SU-DHL-6 (cell line): ENCODE data around the gene SARDH.

Experiments
- EZH2phosphoT487 ChIP-seq: fragments of 200-600 bp; sonication (generic), shearing (Covaris generic); conservative IDR thresholded peaks from 2 replicates; pipeline ENCODE4 v1.6.1; 2018; ENCODE audit warnings: mild to moderate bottlenecking, antibody characterized with exemption, low read length, moderate library complexity, mixed read lengths
- TF ChIP-seq, protein P1 (sequence below): fragments of 200-600 bp; sonication (generic); IDR thresholded peaks from one replicate; pipeline ENCODE4 v1.5.1; 2017; ENCODE audit warnings: antibody characterized with exemption, mild to moderate bottlenecking, low read length, moderate library complexity; ENCODE audit not compliant: insufficient read depth, poor library complexity, severe bottlenecking

DNA sequence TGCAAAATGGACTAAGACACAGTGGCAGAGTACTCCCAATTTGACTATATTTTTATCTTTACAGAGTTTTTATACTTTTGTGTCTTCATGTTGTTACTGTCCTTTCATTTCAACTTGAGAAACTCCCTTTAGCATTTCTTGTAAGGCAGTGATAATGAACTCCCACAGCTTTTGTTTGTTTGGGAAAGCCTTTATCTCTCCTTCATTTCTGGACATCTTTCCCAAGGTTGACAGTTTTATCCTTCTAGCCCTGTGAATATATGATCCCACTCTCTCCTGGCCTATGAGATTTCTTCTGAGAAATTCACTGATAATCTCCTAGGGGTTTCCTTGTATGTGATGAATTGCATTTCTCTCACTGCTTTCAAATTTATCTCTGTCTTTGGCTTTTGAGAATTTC, 9.2 kb upstream of the SARDH start:
- TF ChIP-seq, protein P1, sequence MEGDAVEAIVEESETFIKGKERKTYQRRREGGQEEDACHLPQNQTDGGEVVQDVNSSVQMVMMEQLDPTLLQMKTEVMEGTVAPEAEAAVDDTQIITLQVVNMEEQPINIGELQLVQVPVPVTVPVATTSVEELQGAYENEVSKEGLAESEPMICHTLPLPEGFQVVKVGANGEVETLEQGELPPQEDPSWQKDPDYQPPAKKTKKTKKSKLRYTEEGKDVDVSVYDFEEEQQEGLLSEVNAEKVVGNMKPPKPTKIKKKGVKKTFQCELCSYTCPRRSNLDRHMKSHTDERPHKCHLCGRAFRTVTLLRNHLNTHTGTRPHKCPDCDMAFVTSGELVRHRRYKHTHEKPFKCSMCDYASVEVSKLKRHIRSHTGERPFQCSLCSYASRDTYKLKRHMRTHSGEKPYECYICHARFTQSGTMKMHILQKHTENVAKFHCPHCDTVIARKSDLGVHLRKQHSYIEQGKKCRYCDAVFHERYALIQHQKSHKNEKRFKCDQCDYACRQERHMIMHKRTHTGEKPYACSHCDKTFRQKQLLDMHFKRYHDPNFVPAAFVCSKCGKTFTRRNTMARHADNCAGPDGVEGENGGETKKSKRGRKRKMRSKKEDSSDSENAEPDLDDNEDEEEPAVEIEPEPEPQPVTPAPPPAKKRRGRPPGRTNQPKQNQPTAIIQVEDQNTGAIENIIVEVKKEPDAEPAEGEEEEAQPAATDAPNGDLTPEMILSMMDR, result no peak
- TF ChIP-seq EZH2phosphoT487, result no peak
